Fibroblast of lung (primary cell): Measurements from ENCODE around the gene IL13. TPM values are rescaled to one million over a fixed set of nuclear protein-coding genes. Genes with fewer than 3 reads are reported as not detected.

Experiments used
- DNase-seq, 2 donors: peaks; one replicate each; pipeline versions ENCODE4 v3.0.0 to v3.0.0-alpha.2; 2010; ENCODE audit warnings: low read depth in 2 of 2
- H2AFZ ChIP-seq: 2 replicates; pipeline ENCODE4 v1.5.1; 2012; ENCODE audit warnings: low read length, control low read depth, inconsistent platforms
- H3K27ac ChIP-seq: 2 replicates; pipeline ENCODE4 v1.5.1; 2011; ENCODE audit warnings: low read length, control low read depth; ENCODE audit not compliant: insufficient read depth
- H3K27me3 ChIP-seq: 2 replicates; pipeline ENCODE4 v1.5.1; 2011; ENCODE audit warnings: mild to moderate bottlenecking, low read length; ENCODE audit not compliant: control insufficient read depth, insufficient read depth
- H3K36me3 ChIP-seq: 2 replicates; pipeline ENCODE4 v1.5.1; 2011; ENCODE audit warnings: low read length; ENCODE audit not compliant: control insufficient read depth, insufficient read depth
- H3K4me1 ChIP-seq: 2 replicates; pipeline ENCODE4 v1.5.1; 2011; ENCODE audit warnings: low read length; ENCODE audit not compliant: control insufficient read depth, insufficient read depth; ENCODE audit errors: extremely low read depth
- H3K4me2 ChIP-seq: 2 replicates; pipeline ENCODE4 v1.5.1; 2011; ENCODE audit warnings: low read length, control low read depth; ENCODE audit not compliant: insufficient read depth; ENCODE audit errors: extremely low read depth
- H3K4me3 ChIP-seq, 4 experiments: fragments of 200-600 bp in 1 of 4; sonication (generic) in 1 of 4; replicated peaks in 1 of 4; 2 replicates each; pipeline ENCODE4 v1.5.1; 2011 to 2016; ENCODE audit warnings: low read length in 4 of 4, low read depth in 3 of 4, mild to moderate bottlenecking in 3 of 4, control low read depth in 2 of 4, inconsistent platforms in 1 of 4, mixed read lengths in 1 of 4; ENCODE audit not compliant: insufficient read depth in 1 of 4; ENCODE audit errors: control extremely low read depth in 1 of 4
- H3K79me2 ChIP-seq: 2 replicates; pipeline ENCODE4 v1.5.1; 2012; ENCODE audit warnings: mild to moderate bottlenecking, low read length, inconsistent platforms; ENCODE audit not compliant: control insufficient read depth, insufficient read depth
- H3K9ac ChIP-seq: 2 replicates; pipeline ENCODE4 v1.5.1; 2011; ENCODE audit warnings: mild to moderate bottlenecking, low read length, control low read depth; ENCODE audit not compliant: insufficient read depth
- H3K9me3 ChIP-seq: 2 replicates; pipeline ENCODE4 v1.5.1; 2012; ENCODE audit warnings: low read depth, low read length; ENCODE audit not compliant: control insufficient read depth, insufficient read depth
- H4K20me1 ChIP-seq: 2 replicates; pipeline ENCODE4 v1.5.1; 2011; ENCODE audit warnings: low read length; ENCODE audit not compliant: control insufficient read depth, insufficient read depth; ENCODE audit errors: extremely low read depth
- EZH2 ChIP-seq: IDR thresholded peaks from 2 replicates; pipeline ENCODE4 v1.5.1; 2012; ENCODE audit warnings: low read length, control low read depth, mild to moderate bottlenecking; ENCODE audit errors: missing control alignments
- polyA plus RNA-seq, 2 donors: library from polyadenylated mRNA; depleted of rRNA in 1 of 2; stranded (reverse) in 1 of 2; unstranded in 1 of 2; fragments of >200 nt; gene quantifications; 2 replicates each; pipeline ENCODE4 v1.2.1, GENCODE V29; 2011 to 2012; ENCODE audit warnings: missing spikeins in 1 of 2
- total RNA-seq: library from RNA; depleted of rRNA; stranded (reverse); fragments of >200 nt; gene quantifications from 2 replicates; pipeline ENCODE4 v1.2.1, GENCODE V29; 2014
- TF ChIP-seq, protein P1 (sequence below), 2 donors: IDR thresholded peaks in 1 of 2; conservative IDR thresholded peaks in 1 of 2; 1 replicate in 1 of 2; 2 replicates in 1 of 2; pipeline ENCODE4 v1.5.1; 2011 to 2012; ENCODE audit warnings: low read length in 2 of 2, control low read depth in 1 of 2, inconsistent platforms in 1 of 2, low read depth in 1 of 2, mild to moderate bottlenecking in 1 of 2

Gene IL13
- total and polyA plus RNA-seq, 2 donors (not counting 1 experiment from before 2014, with no cell fraction given) = not detected

DNA sequence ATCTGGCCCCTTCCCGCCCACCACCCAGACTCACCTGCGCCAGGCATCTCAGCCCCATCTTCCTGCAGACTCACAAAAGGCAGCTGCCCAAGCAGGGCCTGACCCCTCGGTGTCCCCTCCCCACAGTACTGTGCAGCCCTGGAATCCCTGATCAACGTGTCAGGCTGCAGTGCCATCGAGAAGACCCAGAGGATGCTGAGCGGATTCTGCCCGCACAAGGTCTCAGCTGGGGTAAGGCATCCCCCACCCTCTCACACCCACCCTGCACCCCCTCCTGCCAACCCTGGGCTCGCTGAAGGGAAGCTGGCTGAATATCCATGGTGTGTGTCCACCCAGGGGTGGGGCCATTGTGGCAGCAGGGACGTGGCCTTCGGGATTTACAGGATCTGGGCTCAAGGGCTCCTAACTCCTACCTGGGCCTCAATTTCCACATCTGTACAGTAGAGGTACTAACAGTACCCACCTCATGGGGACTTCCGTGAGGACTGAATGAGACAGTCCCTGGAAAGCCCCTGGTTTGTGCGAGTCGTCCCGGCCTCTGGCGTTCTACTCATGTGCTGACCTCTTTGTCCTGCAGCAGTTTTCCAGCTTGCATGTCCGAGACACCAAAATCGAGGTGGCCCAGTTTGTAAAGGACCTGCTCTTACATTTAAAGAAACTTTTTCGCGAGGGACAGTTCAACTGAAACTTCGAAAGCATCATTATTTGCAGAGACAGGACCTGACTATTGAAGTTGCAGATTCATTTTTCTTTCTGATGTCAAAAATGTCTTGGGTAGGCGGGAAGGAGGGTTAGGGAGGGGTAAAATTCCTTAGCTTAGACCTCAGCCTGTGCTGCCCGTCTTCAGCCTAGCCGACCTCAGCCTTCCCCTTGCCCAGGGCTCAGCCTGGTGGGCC lies 1.9 kb downstream of the IL13 start:
- Histone ChIP-seq H3K27me3 (no peaks in the 10 kb centered on the region), H3K4me2 (no peak overlapping the region), H4K20me1 (no peaks in the 10 kb centered on the region), H3K4me3 (no peak overlapping the region), H3K9me3 (no peaks in the 10 kb centered on the region), H3K27ac (no peak overlapping the region), H3K79me2 (no peaks in the 10 kb centered on the region), H3K4me1 (peaks cover 2% of the 10 kb centered on the region), H3K36me3 (no peaks in the 10 kb centered on the region), H2AFZ (no peak overlapping the region), H3K9ac (no peak overlapping the region)
- no peak for DNase-seq
- no peak for TF ChIP-seq EZH2
- TF ChIP-seq, protein P1, sequence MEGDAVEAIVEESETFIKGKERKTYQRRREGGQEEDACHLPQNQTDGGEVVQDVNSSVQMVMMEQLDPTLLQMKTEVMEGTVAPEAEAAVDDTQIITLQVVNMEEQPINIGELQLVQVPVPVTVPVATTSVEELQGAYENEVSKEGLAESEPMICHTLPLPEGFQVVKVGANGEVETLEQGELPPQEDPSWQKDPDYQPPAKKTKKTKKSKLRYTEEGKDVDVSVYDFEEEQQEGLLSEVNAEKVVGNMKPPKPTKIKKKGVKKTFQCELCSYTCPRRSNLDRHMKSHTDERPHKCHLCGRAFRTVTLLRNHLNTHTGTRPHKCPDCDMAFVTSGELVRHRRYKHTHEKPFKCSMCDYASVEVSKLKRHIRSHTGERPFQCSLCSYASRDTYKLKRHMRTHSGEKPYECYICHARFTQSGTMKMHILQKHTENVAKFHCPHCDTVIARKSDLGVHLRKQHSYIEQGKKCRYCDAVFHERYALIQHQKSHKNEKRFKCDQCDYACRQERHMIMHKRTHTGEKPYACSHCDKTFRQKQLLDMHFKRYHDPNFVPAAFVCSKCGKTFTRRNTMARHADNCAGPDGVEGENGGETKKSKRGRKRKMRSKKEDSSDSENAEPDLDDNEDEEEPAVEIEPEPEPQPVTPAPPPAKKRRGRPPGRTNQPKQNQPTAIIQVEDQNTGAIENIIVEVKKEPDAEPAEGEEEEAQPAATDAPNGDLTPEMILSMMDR (conservative IDR thresholded peaks at IDR 0.05 in 1 of 2, IDR thresholded peaks at IDR 0.05 in 1 of 2; ENCODE audit: low read depth in 1 of 2, low read length in 2 of 2) = no peak

DNA sequence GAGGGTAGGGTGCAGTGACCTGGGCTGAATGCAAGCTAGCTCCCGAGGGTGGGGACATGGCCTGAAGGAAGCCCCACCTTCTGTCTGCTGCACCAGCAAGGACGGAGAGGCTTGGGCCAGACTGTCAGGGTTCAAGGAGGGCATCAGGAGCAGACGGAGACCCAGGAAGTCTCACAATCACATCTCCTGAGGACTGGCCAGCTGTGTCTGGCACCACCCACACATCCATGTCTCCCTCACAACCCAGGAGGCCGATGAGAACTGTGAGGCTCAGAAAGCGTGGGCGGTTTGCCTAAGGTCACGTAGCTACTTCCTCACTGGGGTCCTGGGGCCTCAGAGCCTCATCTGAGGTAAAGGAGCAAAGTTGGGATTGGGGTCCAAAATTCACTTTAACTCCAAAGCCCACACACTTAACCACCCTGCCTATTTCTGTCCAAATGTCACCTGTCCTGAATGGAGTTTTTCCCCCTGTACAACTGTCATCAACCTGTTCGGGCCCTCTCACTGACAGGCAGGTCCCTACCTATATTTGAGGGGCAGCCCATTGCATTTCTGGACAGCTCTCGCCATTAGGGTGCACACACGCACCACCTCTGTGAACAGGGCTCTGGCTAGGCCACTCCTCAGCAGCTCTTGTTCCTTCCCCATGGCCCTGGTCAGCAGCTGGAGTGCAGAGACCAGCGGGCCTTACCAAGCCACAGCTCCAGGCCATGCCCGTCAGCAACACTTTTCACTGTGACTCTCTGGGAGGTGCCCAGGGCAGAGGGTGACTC lies 3.4 kb downstream of the IL13 start:
- H4K20me1 ChIP-seq = no peaks in the 10 kb centered on the region
- no peak for TF ChIP-seq EZH2
- TF ChIP-seq, protein P1 (conservative IDR thresholded peaks at IDR 0.05 in 1 of 2, IDR thresholded peaks at IDR 0.05 in 1 of 2; ENCODE audit: low read depth in 1 of 2, low read length in 2 of 2) = no peak
- no peak overlapping the region for H3K9ac ChIP-seq
- no peak overlapping the region for H2AFZ ChIP-seq
- H3K4me2 ChIP-seq = no peak overlapping the region
- H3K4me1 ChIP-seq = peaks cover 2% of the 10 kb centered on the region
- H3K36me3 ChIP-seq = no peaks in the 10 kb centered on the region
- no peaks in the 10 kb centered on the region for H3K9me3 ChIP-seq
- no peak for DNase-seq
- no peaks in the 10 kb centered on the region for H3K27me3 ChIP-seq
- H3K4me3 ChIP-seq = no peak overlapping the region
- H3K27ac ChIP-seq = no peak overlapping the region
- no peaks in the 10 kb centered on the region for H3K79me2 ChIP-seq

DNA sequence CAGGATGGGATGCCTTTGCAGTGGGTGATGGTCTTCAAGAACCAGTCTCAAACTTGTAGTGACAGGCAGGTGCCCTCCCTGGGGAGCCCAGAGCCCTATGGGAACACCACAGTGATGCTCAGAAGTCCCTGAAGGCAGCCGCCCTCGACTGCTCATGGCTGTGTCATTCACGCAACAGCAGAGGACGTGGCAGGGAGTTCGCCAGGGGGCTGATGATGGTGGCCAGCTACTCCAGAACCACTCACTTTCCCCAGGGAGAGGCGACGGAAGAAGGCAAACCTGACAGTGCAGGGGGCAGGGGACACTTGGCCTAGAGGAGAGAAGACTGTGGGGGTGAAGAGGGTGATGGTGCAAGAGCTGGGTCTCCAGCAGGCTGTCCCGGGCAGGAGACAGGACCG lies 4.0 kb downstream of the IL13 start:
- H4K20me1 ChIP-seq = no peaks in the 10 kb centered on the region
- DNase-seq = no peak
- H3K4me1 ChIP-seq = peaks cover 2% of the 10 kb centered on the region
- no peak overlapping the region for H3K4me2 ChIP-seq
- H3K27me3 ChIP-seq = no peaks in the 10 kb centered on the region
- no peak overlapping the region for H3K27ac ChIP-seq
- H3K4me3 ChIP-seq = no peak overlapping the region
- H3K79me2 ChIP-seq = no peaks in the 10 kb centered on the region
- TF ChIP-seq EZH2 = no peak
- TF ChIP-seq, protein P1 (conservative IDR thresholded peaks at IDR 0.05 in 1 of 2, IDR thresholded peaks at IDR 0.05 in 1 of 2; ENCODE audit: low read depth in 1 of 2, low read length in 2 of 2) = no peak
- no peaks in the 10 kb centered on the region for H3K9me3 ChIP-seq
- H3K9ac ChIP-seq = no peak overlapping the region
- H2AFZ ChIP-seq = no peak overlapping the region
- no peaks in the 10 kb centered on the region for H3K36me3 ChIP-seq
